ENCODE results near the gene ARL15.

Gene ARL15

GRCh38 chr5:53971131-53971530 is 339.2 kb downstream of the ARL15 start:
- DNase-seq, result no peak

GRCh38 chr5:53970475-53970874 is 339.9 kb downstream of the ARL15 start:
- DNase-seq, result no peak

- no peak for DNase-seq
Measured at GRCh38 chr5:53969176-53969730, 341.1 kb downstream of the ARL15 start.

- DNase-seq, result no peak
Measured at GRCh38 chr5:53965459-53965858, 344.9 kb downstream of the ARL15 start.

GRCh38 chr5:53963958-53964357 is 346.4 kb downstream of the ARL15 start:
- no peak for DNase-seq

- no peak for DNase-seq
Measured at GRCh38 chr5:53962306-53962705, 348.1 kb downstream of the ARL15 start.

- no peak for DNase-seq
Measured at GRCh38 chr5:53956632-53957031, 353.7 kb downstream of the ARL15 start.

GRCh38 chr5:53956196-53956595 is 354.2 kb downstream of the ARL15 start:
- DNase-seq, result no peak

GRCh38 chr5:53950621-53951020 is 359.8 kb downstream of the ARL15 start:
- no peak for DNase-seq

GRCh38 chr5:53948598-53948997 is 361.8 kb downstream of the ARL15 start:
- no peak for DNase-seq

- no peak for DNase-seq
Measured at GRCh38 chr5:53946405-53947100, 363.8 kb downstream of the ARL15 start.

GRCh38 chr5:53944981-53945380 is 365.4 kb downstream of the ARL15 start:
- no peak for DNase-seq

- no peak for DNase-seq
Measured at GRCh38 chr5:53943938-53944337, 366.4 kb downstream of the ARL15 start.

- DNase-seq, result no peak
Measured at GRCh38 chr5:53942724-53943123, 367.6 kb downstream of the ARL15 start.

- no peak for DNase-seq
Measured at GRCh38 chr5:53940921-53941320, 369.5 kb downstream of the ARL15 start.

- no peak for DNase-seq
Measured at GRCh38 chr5:53937467-53937866, 372.9 kb downstream of the ARL15 start.

GRCh38 chr5:53936481-53937352 is 373.7 kb downstream of the ARL15 start:
- no peak for DNase-seq

- no peak for DNase-seq
Measured at GRCh38 chr5:53934151-53934820, 376.1 kb downstream of the ARL15 start.

- DNase-seq, result no peak
Measured at GRCh38 chr5:53932351-53932750, 378.0 kb downstream of the ARL15 start.

- DNase-seq, result no peak
Measured at GRCh38 chr5:53930457-53930856, 379.9 kb downstream of the ARL15 start.

GRCh38 chr5:53929570-53929969 is 380.8 kb downstream of the ARL15 start:
- DNase-seq, result no peak

GRCh38 chr5:53929152-53929551 is 381.2 kb downstream of the ARL15 start:
- no peak for DNase-seq

- no peak for DNase-seq
Measured at GRCh38 chr5:53928641-53929040, 381.7 kb downstream of the ARL15 start.
